Pancreas (tissue), 10 donors: ENCODE results near the gene SNRNP25. TPM values are rescaled to one million over a fixed set of nuclear protein-coding genes. Genes with fewer than 3 reads are reported as not detected.
A peak's percentile ranks its signal among the peaks of the same experiment; 100 is the strongest.

Experiments used
- ATAC-seq, 4 donors: fragments of 200-7000 bp; cut with Tn5 transposase; one replicate each; pipeline versions ENCODE4 v1.8.0 to v1.9.1; 2020; ENCODE audit warnings: mild to moderate bottlenecking in 4 of 4, moderate library complexity in 4 of 4
- DNase-seq, 6 donors: peaks; one replicate each; pipeline ENCODE4 v3.0.0-alpha.2; 2020
- FAIRE-seq: peaks from 2 replicates; lab custom pipeline; 2012; peaks lifted over from hg19 to GRCh38; lab: Jason Lieb, UNC
- H3K27ac ChIP-seq, 4 donors: fragments of 200-600 bp; sonication (generic); 1 replicate in 3 of 4; 2 replicates in 1 of 4; pipeline versions ENCODE4 v1.5.0 to v1.8.0; 2020
- H3K27me3 ChIP-seq, 4 donors: fragments of 200-600 bp; one replicate each; pipeline ENCODE4 v1.8.0; 2021
- H3K36me3 ChIP-seq, 3 donors: fragments of 200-600 bp; sonication (generic) in 1 of 3; one replicate each; pipeline versions ENCODE4 v1.5.0 to v1.8.0; 2020 to 2021
- H3K4me1 ChIP-seq, 3 donors: fragments of 200-600 bp; one replicate each; pipeline ENCODE4 v1.8.0; 2021
- H3K4me3 ChIP-seq, 4 donors: fragments of 200-600 bp; sonication (generic) in 2 of 4; one replicate each; pipeline versions ENCODE4 v1.5.0 to v1.8.0; 2020 to 2021
- H3K9me3 ChIP-seq, 4 donors: fragments of 200-600 bp; one replicate each; pipeline ENCODE4 v1.8.0; 2021
- WGBS, 2 donors: extraction: QIAGEN DNeasy Blood & Tissue Kit; methylation state at CpG; one replicate each; pipeline ENCODE4 v1.1.7; 2013; 5-methylcytosine and 5-hydroxymethylcytosine counted together
- intact Hi-C, 3 donors: fragments of 100-400 bp; cut with DNase I; formaldehyde crosslinking; loops; one replicate each; pipeline versions ENCODE4 v1.11.1 to v1.14.2; 2022
- polyA plus RNA-seq, 2 donors: library from polyadenylated mRNA; stranded (reverse); fragments of 200-250 nt; gene quantifications; one replicate each; pipeline ENCODE4 v1.2.3, GENCODE V29; 2013
- total RNA-seq, 6 donors: library from RNA; stranded (reverse); fragmentation: NEBNext Ultra II Directional in 4 of 6; extraction: Animal tissue kit (Norgen Biotek cat#: 25700) in 4 of 6; gene quantifications; one replicate each; pipeline versions ENCODE4 v1.2.1 to v1.2.4, GENCODE V29; 2021 to 2023
- TF ChIP-seq, protein P1 (sequence below), 4 donors: fragments of 200-600 bp; sonication (generic) in 3 of 4; IDR thresholded peaks; one replicate each; pipeline versions ENCODE4 v1.5.0 to v1.8.0; 2021; ENCODE audit warnings: antibody characterized with exemption in 4 of 4
- donor health status: healthy with polysubstance abuse.
- donor health status: DM: no; HTN: no; CAD: no; lungs with moderate emphysema.
- donor health status: DM: no; HTN: no; CAD: no.
- donor health status: control.
- donor health status: control.
- donor health status: Bipolar disorder and iron deficiency.
- donor health status: DM: yes; HTN: yes; CAD: no.
- donor health status: DM: no; HTN: no; CAD: no.
- donor health status: DM: no; HTN: no; CAD: no.
- donor health status: DM: yes; HTN: yes; CAD: no.

Gene SNRNP25
- total and polyA plus RNA-seq, 8 donors = 6.8 to 17.3 (median 8.6) TPM

DNA sequence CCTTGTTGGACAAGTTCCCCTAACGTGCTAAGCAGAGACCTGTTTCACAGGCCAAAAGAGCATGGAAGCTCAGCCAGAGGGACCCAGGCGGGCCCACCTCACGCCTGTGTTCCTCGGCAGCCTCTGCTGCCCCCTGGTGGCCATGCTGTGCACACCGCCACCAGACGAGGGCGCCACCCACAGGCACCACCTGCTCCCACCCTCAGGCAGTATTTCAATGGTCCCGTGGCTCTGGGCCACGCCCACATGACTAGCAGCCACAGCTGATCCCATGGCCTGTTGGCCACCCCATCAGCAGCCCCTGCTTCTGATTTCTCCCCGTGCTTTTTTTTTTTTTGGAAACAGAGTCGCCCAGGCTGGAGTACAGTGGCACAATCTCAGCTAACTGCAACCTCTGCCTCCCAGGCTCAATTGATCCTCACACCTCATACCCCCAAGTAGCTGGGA is 43.3 kb downstream of the SNRNP25 start:
- H3K27ac ChIP-seq = no peak overlapping the region
- H3K36me3 ChIP-seq = no peaks in the 10 kb centered on the region
- FAIRE-seq (no peak), DNase-seq (peak; percentile 84 to 94 (median 90)), ATAC-seq (peak; percentile 89 to 99 (median 94))
- 13 to 14% methylated on average over 11 of the region's 11 CpGs for WGBS, 2 donors
- H3K4me3 ChIP-seq = no peak overlapping the region
- no peaks in the 10 kb centered on the region for H3K4me1 ChIP-seq
- no peaks in the 10 kb centered on the region for H3K27me3 ChIP-seq
- no peaks in the 10 kb centered on the region for H3K9me3 ChIP-seq
- TF ChIP-seq, protein P1, sequence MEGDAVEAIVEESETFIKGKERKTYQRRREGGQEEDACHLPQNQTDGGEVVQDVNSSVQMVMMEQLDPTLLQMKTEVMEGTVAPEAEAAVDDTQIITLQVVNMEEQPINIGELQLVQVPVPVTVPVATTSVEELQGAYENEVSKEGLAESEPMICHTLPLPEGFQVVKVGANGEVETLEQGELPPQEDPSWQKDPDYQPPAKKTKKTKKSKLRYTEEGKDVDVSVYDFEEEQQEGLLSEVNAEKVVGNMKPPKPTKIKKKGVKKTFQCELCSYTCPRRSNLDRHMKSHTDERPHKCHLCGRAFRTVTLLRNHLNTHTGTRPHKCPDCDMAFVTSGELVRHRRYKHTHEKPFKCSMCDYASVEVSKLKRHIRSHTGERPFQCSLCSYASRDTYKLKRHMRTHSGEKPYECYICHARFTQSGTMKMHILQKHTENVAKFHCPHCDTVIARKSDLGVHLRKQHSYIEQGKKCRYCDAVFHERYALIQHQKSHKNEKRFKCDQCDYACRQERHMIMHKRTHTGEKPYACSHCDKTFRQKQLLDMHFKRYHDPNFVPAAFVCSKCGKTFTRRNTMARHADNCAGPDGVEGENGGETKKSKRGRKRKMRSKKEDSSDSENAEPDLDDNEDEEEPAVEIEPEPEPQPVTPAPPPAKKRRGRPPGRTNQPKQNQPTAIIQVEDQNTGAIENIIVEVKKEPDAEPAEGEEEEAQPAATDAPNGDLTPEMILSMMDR (IDR thresholded peaks at IDR 0.05) = peak; percentile 94 to 99 (median 96)
- intact Hi-C loops = no loop called here

DNA sequence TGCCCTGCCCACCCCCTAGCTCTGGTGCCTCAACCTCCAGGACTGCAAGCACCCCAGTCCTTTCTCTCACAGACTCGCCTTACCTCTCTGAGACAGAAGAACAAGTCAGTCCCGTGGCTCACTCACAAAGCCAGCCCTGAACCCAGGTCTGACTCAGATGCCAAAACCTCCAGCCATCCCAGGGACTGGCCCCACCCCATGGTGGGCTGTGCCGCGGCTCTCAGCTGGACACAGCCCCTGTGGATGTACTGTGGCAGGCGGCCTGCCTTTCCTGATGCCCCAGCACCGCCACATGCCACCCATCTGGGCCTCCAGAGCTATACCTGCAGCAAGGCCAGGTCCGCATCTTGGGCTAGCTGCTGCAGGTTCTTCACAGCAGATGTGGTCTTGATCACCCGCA is 44.2 kb downstream of the SNRNP25 start:
- FAIRE-seq = no peak
- Histone ChIP-seq H3K9me3 (no peaks in the 10 kb centered on the region), H3K4me1 (no peaks in the 10 kb centered on the region), H3K36me3 (no peaks in the 10 kb centered on the region), H3K27me3 (no peaks in the 10 kb centered on the region), H3K27ac (no peak overlapping the region), H3K4me3 (no peak overlapping the region)
- no peak for DNase-seq
- TF ChIP-seq, protein P1 (IDR thresholded peaks at IDR 0.05) = no peak
- intact Hi-C loops = no loop called here
- WGBS, 2 donors = 86 to 88% methylated on average over 8 of the region's 8 CpGs
- no peak for ATAC-seq

DNA sequence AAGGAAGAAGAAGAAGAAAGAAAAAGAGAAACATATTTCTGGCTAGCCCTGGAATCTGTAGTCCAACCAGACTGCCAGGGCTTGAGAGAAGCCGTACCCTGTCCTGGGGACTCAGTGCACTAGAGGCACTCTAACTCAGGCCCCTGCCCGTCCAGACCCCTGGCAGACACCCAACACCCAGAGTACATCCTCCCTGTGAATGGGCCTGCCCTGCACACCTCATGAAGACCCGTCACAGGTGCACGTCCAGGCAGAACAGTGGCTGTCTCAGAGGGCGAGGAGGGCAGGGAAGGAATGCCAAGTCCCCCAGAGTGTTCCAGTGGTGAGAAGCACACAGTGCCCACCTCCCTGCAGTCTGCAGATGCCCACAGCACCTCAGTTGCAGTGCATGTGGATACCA is 47.4 kb downstream of the SNRNP25 start:
- WGBS, 2 donors = 89 to 93% methylated on average over 5 of the region's 5 CpGs
- no peak for ATAC-seq
- no peak for FAIRE-seq

DNA sequence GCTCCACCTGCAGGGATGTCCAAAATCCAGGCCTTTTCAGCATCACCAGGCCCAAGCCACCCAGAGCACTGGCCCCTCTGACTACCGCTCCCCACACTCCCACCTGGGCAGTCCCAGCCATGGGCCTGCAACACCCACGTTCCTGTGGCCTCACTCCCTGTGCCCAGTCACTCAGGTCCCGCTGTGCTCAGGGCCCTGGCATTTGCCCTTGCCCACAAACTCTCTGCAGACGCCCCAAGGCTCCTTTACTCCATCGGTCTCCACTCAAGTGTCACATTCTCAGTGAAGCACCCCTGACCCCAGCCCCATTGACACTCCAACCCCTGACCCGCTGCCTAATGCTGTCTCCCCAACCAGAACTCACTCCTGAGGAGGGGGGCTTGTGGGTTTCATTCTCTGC is 48.0 kb downstream of the SNRNP25 start:
- FAIRE-seq (no peak), DNase-seq (no peak), ATAC-seq (no peak)
- Histone ChIP-seq H3K4me1 (no peaks in the 10 kb centered on the region), H3K27ac (no peak overlapping the region), H3K27me3 (no peaks in the 10 kb centered on the region), H3K4me3 (no peak overlapping the region), H3K36me3 (no peaks in the 10 kb centered on the region), H3K9me3 (no peaks in the 10 kb centered on the region)
- TF ChIP-seq, protein P1 (IDR thresholded peaks at IDR 0.05) = no peak
- WGBS, 2 donors = 87 to 89% methylated on average over 6 of the region's 6 CpGs
- intact Hi-C loops = no loop called here

More for the DNA sequence above, 47.4 kb downstream of the SNRNP25 start:
- H3K4me3 ChIP-seq = no peak overlapping the region
- H3K4me1 ChIP-seq = no peaks in the 10 kb centered on the region
- intact Hi-C loops = no loop called here
- DNase-seq = no peak
- no peaks in the 10 kb centered on the region for H3K9me3 ChIP-seq
- H3K27me3 ChIP-seq = no peaks in the 10 kb centered on the region
- no peaks in the 10 kb centered on the region for H3K36me3 ChIP-seq
- no peak overlapping the region for H3K27ac ChIP-seq
- TF ChIP-seq, protein P1 (IDR thresholded peaks at IDR 0.05) = no peak

DNA sequence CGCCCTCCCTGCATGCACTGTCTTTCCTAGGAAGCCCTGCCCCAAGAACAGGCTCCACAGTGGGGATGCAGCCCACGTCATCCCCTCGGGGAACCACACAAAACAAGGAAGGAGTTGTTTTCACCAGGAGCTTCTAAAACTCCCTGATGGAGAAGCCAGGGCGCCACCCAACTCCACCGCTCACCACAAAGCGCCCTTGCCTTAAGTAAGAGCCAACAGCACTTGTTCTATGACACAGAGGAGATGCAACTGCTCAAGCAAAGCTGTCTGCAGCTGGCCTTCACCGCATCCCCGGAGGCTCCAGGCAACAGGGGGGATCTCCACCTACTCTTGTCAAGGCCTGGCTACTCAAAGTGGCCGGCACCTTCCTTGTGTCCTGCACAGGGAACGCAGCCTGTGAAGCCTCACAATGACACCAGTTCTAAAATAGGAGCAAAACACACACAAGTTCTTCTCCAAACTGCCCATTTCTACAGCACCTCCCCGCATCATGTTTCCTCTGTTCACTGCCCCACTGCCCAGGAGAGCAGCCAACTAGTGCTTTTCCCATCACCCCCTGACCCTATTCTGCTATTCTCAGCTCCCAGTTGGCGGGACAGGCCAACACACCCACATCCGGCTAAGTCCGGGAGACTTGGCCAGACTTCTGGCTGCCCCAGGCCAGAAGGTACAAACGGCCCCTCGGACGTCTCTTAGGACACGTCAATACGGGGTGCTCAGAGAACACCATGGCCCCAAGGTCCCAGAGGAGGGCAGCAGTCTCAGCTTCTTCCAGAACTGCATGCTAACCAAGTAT is 48.6 kb downstream of the SNRNP25 start:
- Histone ChIP-seq H3K27ac (no peak overlapping the region), H3K36me3 (no peaks in the 10 kb centered on the region), H3K4me1 (no peaks in the 10 kb centered on the region), H3K27me3 (no peaks in the 10 kb centered on the region), H3K9me3 (no peaks in the 10 kb centered on the region), H3K4me3 (no peak overlapping the region)
- no peak for DNase-seq
- FAIRE-seq = no peak
- peak in 1 of 4 donors; percentile 3 for ATAC-seq
- 82 to 91% methylated on average over 19 of the region's 19 CpGs for WGBS, 2 donors
- TF ChIP-seq, protein P1 (IDR thresholded peaks at IDR 0.05) = no peak
- intact Hi-C loops = no loop called here
